Right atrium auricular region (tissue), 2 donors: ENCODE data around the gene PLEKHB2. TPM values are rescaled to one million over a fixed set of nuclear protein-coding genes. Genes with fewer than 3 reads are reported as not detected.
"Not testable (repeated sequence)": the region's sequence is repeated elsewhere in the genome, so short reads cannot be mapped to it uniquely, and the experiment has no call there.

Experiments
- DNase-seq: peaks from one replicate; pipeline ENCODE4 v3.0.0-alpha.2; 2019; ENCODE audit warnings: low spot score
- H3K27ac ChIP-seq, 2 donors: fragments of 200-600 bp; sonication (generic); 1 replicate in 1 of 2; 2 replicates in 1 of 2; pipeline ENCODE4 v1.5.1; 2016 to 2019
- H3K27me3 ChIP-seq, 2 donors: fragments of 200-600 bp; sonication (generic); one replicate each; pipeline versions ENCODE4 v1.5.1 to v1.6.0; 2017 to 2019
- H3K36me3 ChIP-seq: fragments of 200-600 bp; sonication (generic); one replicate; pipeline ENCODE4 v1.5.1; 2016
- H3K4me1 ChIP-seq, 2 donors: fragments of 200-600 bp; sonication (generic); one replicate each; pipeline versions ENCODE4 v1.5.1 to v1.6.0; 2017 to 2019
- H3K4me3 ChIP-seq, 2 donors: fragments of 200-600 bp; sonication (generic); 1 replicate in 1 of 2; 2 replicates in 1 of 2; pipeline ENCODE4 v1.5.1; 2017 to 2019; ENCODE audit warnings: mild to moderate bottlenecking in 1 of 2, moderate library complexity in 1 of 2
- H3K9me3 ChIP-seq, 2 donors: fragments of 200-600 bp; sonication (generic); one replicate each; pipeline ENCODE4 v1.5.1; 2019
- total RNA-seq, 2 donors: library from RNA; depleted of rRNA; stranded (reverse); fragments of >200 nt; gene quantifications; one replicate each; pipeline ENCODE4 v1.1.0, GENCODE V29; 2016
- TF ChIP-seq, protein P1 (sequence below), 2 donors: fragments of 200-600 bp; sonication (generic); IDR thresholded peaks; one replicate each; pipeline ENCODE4 v1.5.1; 2019; ENCODE audit warnings: antibody characterized with exemption in 2 of 2

PLEKHB2 gene
- total RNA-seq, 2 donors from 2014 or later, result 40.5 to 44.8 TPM

DNA sequence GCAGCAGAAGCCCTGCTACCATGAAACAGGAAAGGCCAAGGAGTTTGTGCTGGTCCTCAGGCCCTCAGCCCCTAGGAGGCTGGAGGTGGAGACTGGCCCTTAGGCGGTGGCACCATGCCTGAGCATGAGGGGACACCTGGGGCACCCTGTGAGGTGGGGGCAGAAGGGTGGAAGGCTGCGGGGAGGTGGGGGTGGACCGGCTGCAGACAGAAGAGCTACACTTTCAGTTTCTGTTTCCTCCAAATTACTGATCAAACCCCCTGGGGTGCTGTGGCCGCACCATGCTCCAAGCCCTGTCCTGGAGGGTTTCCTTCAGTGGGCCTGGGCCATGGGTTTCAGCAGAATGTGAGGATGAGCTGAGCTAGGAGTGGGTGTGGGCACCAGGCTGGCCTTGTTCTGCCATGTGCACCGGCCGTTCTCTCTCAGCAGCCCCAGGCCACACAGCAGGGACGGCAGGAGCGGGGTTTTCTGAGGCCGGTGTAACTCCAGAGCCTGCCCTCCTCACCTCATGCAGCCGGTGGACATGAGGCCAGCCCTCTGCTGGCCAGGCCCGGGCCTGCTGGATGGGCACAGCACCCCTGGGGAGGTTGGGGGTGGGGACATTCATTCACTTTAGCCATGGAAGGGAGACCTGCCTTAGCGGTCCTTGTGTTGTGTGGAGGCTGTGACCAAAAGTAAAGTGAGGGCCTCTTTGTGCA lies 51.5 kb downstream of the PLEKHB2 start:
- Histone ChIP-seq H3K4me1 (no peaks in the 10 kb centered on the region), H3K36me3 (no peaks in the 10 kb centered on the region), H3K27me3 (no peaks in the 10 kb centered on the region), H3K9me3 (no peaks in the 10 kb centered on the region), H3K4me3 (no peak overlapping the region), H3K27ac (no peak overlapping the region)
- DNase-seq, result no peak
- TF ChIP-seq, protein P1, sequence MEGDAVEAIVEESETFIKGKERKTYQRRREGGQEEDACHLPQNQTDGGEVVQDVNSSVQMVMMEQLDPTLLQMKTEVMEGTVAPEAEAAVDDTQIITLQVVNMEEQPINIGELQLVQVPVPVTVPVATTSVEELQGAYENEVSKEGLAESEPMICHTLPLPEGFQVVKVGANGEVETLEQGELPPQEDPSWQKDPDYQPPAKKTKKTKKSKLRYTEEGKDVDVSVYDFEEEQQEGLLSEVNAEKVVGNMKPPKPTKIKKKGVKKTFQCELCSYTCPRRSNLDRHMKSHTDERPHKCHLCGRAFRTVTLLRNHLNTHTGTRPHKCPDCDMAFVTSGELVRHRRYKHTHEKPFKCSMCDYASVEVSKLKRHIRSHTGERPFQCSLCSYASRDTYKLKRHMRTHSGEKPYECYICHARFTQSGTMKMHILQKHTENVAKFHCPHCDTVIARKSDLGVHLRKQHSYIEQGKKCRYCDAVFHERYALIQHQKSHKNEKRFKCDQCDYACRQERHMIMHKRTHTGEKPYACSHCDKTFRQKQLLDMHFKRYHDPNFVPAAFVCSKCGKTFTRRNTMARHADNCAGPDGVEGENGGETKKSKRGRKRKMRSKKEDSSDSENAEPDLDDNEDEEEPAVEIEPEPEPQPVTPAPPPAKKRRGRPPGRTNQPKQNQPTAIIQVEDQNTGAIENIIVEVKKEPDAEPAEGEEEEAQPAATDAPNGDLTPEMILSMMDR (IDR thresholded peaks at IDR 0.05), result no peak

DNA sequence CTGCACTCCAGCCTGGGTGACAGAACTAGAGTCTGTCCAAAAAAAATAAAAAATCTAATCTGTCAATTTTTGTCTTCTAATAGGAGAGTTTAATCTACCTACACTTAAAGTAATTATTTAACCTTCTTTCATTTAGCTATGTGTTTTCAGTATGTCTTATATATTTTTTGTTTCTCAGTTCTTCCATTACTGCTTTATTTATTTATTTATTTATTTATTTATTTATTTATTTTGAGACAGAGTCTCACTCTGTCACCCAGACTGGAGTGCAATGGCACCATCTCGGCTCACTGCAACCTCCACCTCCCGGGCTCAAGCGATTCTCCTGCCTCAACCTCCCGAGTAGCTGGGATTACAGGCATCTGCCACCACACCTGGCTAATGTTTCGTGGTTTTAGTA lies 60.4 kb downstream of the PLEKHB2 start:
- H3K27ac ChIP-seq, H3K27me3 ChIP-seq, H3K36me3 ChIP-seq, H3K4me1 ChIP-seq, H3K4me3 ChIP-seq, H3K9me3 ChIP-seq, DNase-seq: not testable (repeated sequence)

DNA sequence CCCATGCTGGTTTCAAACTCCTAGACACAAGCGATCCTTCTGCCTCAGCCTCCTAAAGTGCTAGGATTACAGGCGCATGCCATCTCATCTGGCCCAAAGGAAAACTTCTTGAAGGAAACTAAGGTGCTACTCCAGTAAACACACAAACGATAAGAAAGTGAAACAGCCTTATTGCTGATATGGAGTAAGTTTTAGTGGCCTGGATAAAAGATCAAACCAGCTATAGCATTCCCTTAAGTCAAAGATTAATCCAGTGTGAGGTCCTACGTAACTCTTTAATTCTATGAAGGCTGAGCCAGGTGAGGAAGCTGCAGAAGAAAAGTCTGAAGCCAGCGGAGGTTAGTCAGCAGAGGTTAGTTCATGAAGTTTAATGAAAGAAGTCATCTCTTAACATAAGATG lies 63.4 kb downstream of the PLEKHB2 start:
- H3K4me3 ChIP-seq, result no peak overlapping the region
- H3K36me3 ChIP-seq, result no peaks in the 10 kb centered on the region
- H3K27me3 ChIP-seq, result no peaks in the 10 kb centered on the region
- no peaks in the 10 kb centered on the region for H3K9me3 ChIP-seq
- TF ChIP-seq, protein P1 (IDR thresholded peaks at IDR 0.05), result no peak
- H3K4me1 ChIP-seq, result no peaks in the 10 kb centered on the region
- DNase-seq, result no peak
- H3K27ac ChIP-seq, result no peak overlapping the region

DNA sequence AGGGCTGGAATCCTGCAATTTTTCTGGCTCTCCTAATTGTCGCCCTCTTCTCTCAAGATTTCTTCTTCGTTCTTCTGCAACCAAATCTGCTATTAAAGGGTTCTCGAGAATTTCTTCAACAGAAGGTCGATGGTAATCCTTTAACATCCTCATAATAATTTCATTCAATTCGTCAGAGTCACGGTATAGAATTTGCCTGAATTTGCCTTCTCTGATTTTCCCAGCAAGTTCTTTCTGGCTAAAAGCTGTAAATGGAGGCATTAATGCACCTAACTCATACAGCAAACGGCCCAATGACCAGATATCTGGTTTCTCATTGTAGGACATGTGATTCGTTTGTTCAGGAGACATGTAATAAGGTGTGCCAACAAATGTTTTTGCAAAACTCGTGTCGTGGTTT lies 72.9 kb downstream of the PLEKHB2 start:
- H3K9me3 ChIP-seq, H3K36me3 ChIP-seq, H3K27ac ChIP-seq, H3K4me3 ChIP-seq, H3K4me1 ChIP-seq, DNase-seq, H3K27me3 ChIP-seq: not testable (repeated sequence)

DNA sequence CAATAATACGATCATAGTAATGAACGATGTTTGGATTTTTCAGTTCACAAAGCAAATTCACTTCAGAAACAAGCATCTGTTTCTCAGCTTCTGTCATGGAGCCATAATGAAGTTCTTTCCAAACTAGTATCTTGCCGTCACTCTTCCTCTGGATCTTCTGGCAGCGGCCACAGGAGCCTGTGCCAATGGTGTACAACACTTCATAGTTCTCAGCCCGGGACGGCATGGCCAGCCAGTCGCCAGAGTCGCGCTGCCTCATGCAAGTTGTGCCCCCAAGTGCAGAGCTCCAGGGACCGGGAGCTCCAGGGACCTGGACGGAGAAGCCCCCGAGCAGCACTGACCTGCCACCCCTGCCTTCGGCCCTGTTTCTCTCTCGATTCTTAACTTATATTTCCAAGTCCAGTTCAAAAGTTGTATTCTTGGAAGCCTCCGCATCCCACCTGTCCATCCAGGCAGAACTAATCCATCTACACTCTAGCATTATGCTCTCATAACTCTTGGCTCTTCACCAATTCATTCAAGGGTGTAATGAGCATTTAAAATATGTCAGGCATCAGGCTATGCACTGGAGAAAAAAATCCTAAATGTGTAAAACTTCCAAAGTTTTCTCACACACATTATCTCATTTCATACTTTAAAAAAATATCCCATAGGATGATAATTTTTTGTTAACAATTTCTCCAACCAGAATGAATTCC lies 73.7 kb downstream of the PLEKHB2 start:
- H3K27me3 ChIP-seq, H3K4me3 ChIP-seq, H3K27ac ChIP-seq, H3K4me1 ChIP-seq, DNase-seq, H3K36me3 ChIP-seq, H3K9me3 ChIP-seq: not testable (repeated sequence)

DNA sequence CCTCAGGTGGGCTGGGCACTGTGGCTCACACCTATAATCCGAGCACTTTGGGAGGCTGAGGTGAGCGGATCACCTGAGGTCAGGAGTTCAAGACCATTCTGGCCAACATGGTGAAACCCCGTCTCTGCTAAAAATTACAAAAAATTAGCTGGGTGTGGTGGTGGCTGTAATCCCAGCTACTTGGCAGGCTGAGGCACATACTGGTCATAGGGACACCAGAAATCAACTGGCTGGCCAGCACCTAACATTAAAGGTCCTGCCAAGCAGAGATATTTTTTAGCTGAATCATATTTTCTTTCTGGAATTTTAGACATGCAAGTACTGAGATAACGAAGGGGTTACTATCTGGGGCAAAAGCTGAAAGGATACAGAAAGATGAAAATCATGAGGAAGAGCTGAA lies 76.3 kb downstream of the PLEKHB2 start:
- H3K4me3 ChIP-seq, DNase-seq, H3K4me1 ChIP-seq, H3K27me3 ChIP-seq, H3K36me3 ChIP-seq, H3K27ac ChIP-seq, H3K9me3 ChIP-seq: not testable (repeated sequence)

DNA sequence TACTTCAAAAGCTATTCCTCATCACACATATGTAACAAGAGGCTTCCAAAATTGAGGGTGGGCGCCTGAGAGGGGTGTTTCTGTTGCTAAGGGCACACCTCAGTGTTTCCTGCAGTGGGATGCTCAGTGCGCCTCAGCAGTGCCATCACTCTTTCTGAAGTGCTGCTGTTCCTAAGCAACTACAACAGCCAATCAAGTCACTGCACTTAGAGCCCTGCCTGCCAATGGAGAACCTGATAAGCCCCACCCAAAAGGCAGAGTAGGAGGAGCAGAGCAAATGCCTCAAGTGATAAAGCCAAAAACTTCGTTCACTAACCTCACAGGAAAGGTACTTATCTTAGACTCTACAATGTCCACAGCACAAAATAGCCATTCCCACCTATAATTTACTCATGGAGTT lies 88.3 kb downstream of the PLEKHB2 start:
- not testable (repeated sequence) for H3K4me1 ChIP-seq, DNase-seq, H3K9me3 ChIP-seq, H3K27me3 ChIP-seq, H3K36me3 ChIP-seq, H3K4me3 ChIP-seq, H3K27ac ChIP-seq

DNA sequence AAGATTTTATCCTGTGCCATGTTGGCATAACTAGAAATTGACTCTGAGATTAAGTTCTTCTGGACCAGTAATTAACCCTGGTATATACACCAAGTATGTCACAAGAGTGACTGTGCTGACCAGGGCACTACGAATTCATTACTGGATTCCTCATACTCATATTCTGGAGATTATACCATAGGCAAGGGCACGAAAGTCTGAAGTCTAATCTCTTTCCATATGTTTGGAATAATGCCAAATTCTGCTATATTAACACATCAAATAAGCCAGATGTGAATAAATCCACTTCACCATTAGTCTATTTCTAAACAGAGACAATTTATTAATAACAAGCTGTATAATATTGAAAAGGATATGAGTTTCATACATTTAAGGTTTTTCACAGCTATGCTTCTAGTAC lies 91.0 kb downstream of the PLEKHB2 start:
- H3K4me1 ChIP-seq, H3K27me3 ChIP-seq, H3K4me3 ChIP-seq, H3K36me3 ChIP-seq, DNase-seq, H3K27ac ChIP-seq, H3K9me3 ChIP-seq: not testable (repeated sequence)

Other genes with a start within 250 kb of the PLEKHB2 start
- gene FAM168B, start 11.9 kb upstream of the PLEKHB2 start, total RNA-seq, result 100 to 1,000 TPM in 1 of 2 donors, 10 to 100 TPM in 1; 97.8 to 124 TPM
- gene POTEE, start 104.2 kb downstream of the PLEKHB2 start, total RNA-seq, result under 1 TPM in 1 of 2 donors, not detected in 1; 0.16 TPM